PC-3 (cell line): ENCODE results near the gene TBXT.

Source experiments
- EZH2 ChIP-seq: fragments of 300-600 bp; sonication (generic); IDR thresholded peaks from one replicate; pipeline ENCODE4 v1.6.1; 2017; ENCODE audit warnings: antibody characterized with exemption, mild to moderate bottlenecking, low read length; ENCODE audit not compliant: unreplicated experiment
- TF ChIP-seq, protein P1 (sequence below): fragments of 300-600 bp; sonication (generic); conservative IDR thresholded peaks from 2 replicates; pipeline ENCODE4 v1.5.1; 2017; ENCODE audit warnings: antibody characterized with exemption, low read depth, mild to moderate bottlenecking, low read length

DNA sequence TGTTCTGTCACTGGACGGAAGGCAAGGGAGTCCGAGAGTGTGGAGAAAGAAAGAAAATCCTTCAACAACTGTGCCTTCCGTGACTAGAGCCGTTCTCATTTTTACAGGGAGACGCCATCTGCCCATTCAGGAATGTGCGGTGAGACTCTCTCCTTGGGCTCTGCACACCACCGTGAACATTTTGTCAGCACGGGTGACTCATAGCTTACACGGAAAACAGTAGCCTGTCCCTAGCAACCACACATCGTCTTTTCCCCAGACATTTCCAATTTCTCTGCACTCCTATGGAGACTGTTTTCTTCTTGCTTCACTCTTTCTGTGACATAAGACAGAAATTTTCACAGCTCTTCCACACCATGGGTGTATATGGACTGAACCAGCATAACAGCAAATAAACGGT is 55.1 kb downstream of the TBXT start:
- TF ChIP-seq EZH2: no peak
- TF ChIP-seq, protein P1, sequence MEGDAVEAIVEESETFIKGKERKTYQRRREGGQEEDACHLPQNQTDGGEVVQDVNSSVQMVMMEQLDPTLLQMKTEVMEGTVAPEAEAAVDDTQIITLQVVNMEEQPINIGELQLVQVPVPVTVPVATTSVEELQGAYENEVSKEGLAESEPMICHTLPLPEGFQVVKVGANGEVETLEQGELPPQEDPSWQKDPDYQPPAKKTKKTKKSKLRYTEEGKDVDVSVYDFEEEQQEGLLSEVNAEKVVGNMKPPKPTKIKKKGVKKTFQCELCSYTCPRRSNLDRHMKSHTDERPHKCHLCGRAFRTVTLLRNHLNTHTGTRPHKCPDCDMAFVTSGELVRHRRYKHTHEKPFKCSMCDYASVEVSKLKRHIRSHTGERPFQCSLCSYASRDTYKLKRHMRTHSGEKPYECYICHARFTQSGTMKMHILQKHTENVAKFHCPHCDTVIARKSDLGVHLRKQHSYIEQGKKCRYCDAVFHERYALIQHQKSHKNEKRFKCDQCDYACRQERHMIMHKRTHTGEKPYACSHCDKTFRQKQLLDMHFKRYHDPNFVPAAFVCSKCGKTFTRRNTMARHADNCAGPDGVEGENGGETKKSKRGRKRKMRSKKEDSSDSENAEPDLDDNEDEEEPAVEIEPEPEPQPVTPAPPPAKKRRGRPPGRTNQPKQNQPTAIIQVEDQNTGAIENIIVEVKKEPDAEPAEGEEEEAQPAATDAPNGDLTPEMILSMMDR: no peak
